KMS-11 (cell line): ENCODE data around the gene STX1B.

Experiments
- H2AFZ ChIP-seq: fragments of 200-600 bp; sonication (generic); 2 replicates; pipeline ENCODE4 v1.6.1; 2016; ENCODE audit warnings: antibody characterized with exemption, mixed run types, low read depth
- H3K27ac ChIP-seq: fragments of 200-600 bp; sonication (generic); 2 replicates; pipeline ENCODE4 v1.6.1; 2016; ENCODE audit warnings: mild to moderate bottlenecking, mixed run types
- H3K27me3 ChIP-seq: fragments of 200-600 bp; sonication (generic); 2 replicates; pipeline ENCODE4 v1.6.1; 2017; ENCODE audit warnings: mild to moderate bottlenecking, low read depth, mixed run types, moderate library complexity; ENCODE audit not compliant: insufficient read depth
- H3K36me3 ChIP-seq: fragments of 200-600 bp; sonication (generic); 2 replicates; pipeline ENCODE4 v1.6.1; 2017; ENCODE audit warnings: mild to moderate bottlenecking, mixed run types; ENCODE audit not compliant: insufficient read depth
- H3K4me1 ChIP-seq: fragments of 200-600 bp; sonication (generic); 2 replicates; pipeline ENCODE4 v1.6.1; 2016; ENCODE audit warnings: mild to moderate bottlenecking, low read depth, mixed run types; ENCODE audit not compliant: poor library complexity, severe bottlenecking
- H3K4me2 ChIP-seq: fragments of 200-600 bp; sonication (generic); 2 replicates; pipeline ENCODE4 v1.7.0; 2016; ENCODE audit warnings: mild to moderate bottlenecking, mixed run types
- H3K4me3 ChIP-seq: fragments of 200-600 bp; sonication (generic); IDR thresholded peaks from 2 replicates; pipeline ENCODE4 v1.6.1; 2017; ENCODE audit warnings: low read depth, low read length, mixed read lengths; ENCODE audit not compliant: insufficient read depth
- H3K79me2 ChIP-seq: fragments of 200-600 bp; sonication (generic); 2 replicates; pipeline ENCODE4 v1.6.1; 2016; ENCODE audit warnings: low read depth, mixed run types; ENCODE audit not compliant: insufficient read depth
- H3K9ac ChIP-seq: fragments of 200-600 bp; sonication (generic); 2 replicates; pipeline ENCODE4 v1.6.1; 2016; ENCODE audit warnings: mild to moderate bottlenecking, mixed run types
- H4K20me1 ChIP-seq: fragments of 200-600 bp; sonication (generic); 2 replicates; pipeline ENCODE4 v1.6.1; 2016; ENCODE audit warnings: mild to moderate bottlenecking, mixed run types; ENCODE audit not compliant: insufficient read depth
- CTCF ChIP-seq: fragments of 200-600 bp; sonication (generic); conservative IDR thresholded peaks from 2 replicates; pipeline ENCODE4 v1.6.1; 2017; ENCODE audit warnings: low read depth, mild to moderate bottlenecking, antibody characterized with exemption, low read length, moderate library complexity, mixed read lengths

Gene STX1B

GRCh38 chr16:30958175-30959079, 52.0 kb downstream of the STX1B start:
- H4K20me1 ChIP-seq = no peaks in the 10 kb centered on the region
- H3K9ac ChIP-seq = peak overlapping the region; percentile 90; the same call in 1 of the 2 replicates
- peak overlapping the region; percentile 66 for H3K4me2 ChIP-seq
- no peak overlapping the region for H3K4me3 ChIP-seq
- H3K27me3 ChIP-seq = no peaks in the 10 kb centered on the region
- no peak for TF ChIP-seq CTCF
- H3K36me3 ChIP-seq = peaks cover 14% of the 10 kb centered on the region; the same call in 1 of the 2 replicates
- H2AFZ ChIP-seq = no peak overlapping the region
- H3K27ac ChIP-seq = no peak overlapping the region
- peaks cover 19% of the 10 kb centered on the region for H3K79me2 ChIP-seq
- peaks cover 28% of the 10 kb centered on the region for H3K4me1 ChIP-seq

GRCh38 chr16:30957456-30958174, 52.8 kb downstream of the STX1B start, which contains the start of gene SETD1A:
Gene SETD1A, plus strand, starts transcription at chr16:30957754. Its CDS starts 978 bp downstream, at chr16:30958732.
- Histone ChIP-seq H3K27me3 (no peaks in the 10 kb centered on the region), H3K36me3 (peaks cover 14% of the 10 kb centered on the region; the same call in 1 of the 2 replicates), H3K4me3 (peak within 1 kb of the TSS; percentile 67), H3K4me2 (peak within 1 kb of the TSS; percentile 91), H3K27ac (peak within 1 kb of the TSS; percentile 89), H3K79me2 (peaks cover 19% of the 10 kb centered on the region), H4K20me1 (no peaks in the 10 kb centered on the region), H3K4me1 (peaks cover 32% of the 10 kb centered on the region), H3K9ac (peak within 1 kb of the TSS; percentile 90), H2AFZ (peak within 1 kb of the TSS; percentile 99)
- no peak; the same call in 1 of the 2 replicates for TF ChIP-seq CTCF

- Histone ChIP-seq H3K4me2 (peak overlapping the region; percentile 91; the same call in 1 of the 2 replicates), H2AFZ (peak overlapping the region; percentile 99), H3K4me3 (peak overlapping the region; percentile 67), H3K4me1 (peaks cover 32% of the 10 kb centered on the region), H3K27ac (peak overlapping the region; percentile 89), H3K9ac (peak overlapping the region; percentile 90), H3K36me3 (peaks cover 7% of the 10 kb centered on the region; the same call in 1 of the 2 replicates), H3K27me3 (no peaks in the 10 kb centered on the region), H4K20me1 (no peaks in the 10 kb centered on the region), H3K79me2 (peaks cover 19% of the 10 kb centered on the region)
- TF ChIP-seq CTCF = peak; percentile 23; the same call in 1 of the 2 replicates
Measured at GRCh38 chr16:30956601-30957455, 53.6 kb downstream of the STX1B start.

GRCh38 chr16:30954993-30955392, 55.4 kb downstream of the STX1B start:
- Histone ChIP-seq H3K4me3 (no peak overlapping the region), H4K20me1 (no peaks in the 10 kb centered on the region), H3K27me3 (no peaks in the 10 kb centered on the region), H2AFZ (no peak overlapping the region), H3K9ac (no peak overlapping the region), H3K4me2 (no peak overlapping the region), H3K36me3 (no peaks in the 10 kb centered on the region; the same call in 1 of the 2 replicates), H3K4me1 (peaks cover 45% of the 10 kb centered on the region), H3K27ac (no peak overlapping the region), H3K79me2 (peaks cover 15% of the 10 kb centered on the region)
- no peak for TF ChIP-seq CTCF
